Loucy (cell line): Measurements from ENCODE around the gene MRPL57.

ENCODE experiments used
- H2AFZ ChIP-seq: fragments of 200-600 bp; sonication (generic); 2 replicates; pipeline ENCODE4 v1.6.0; 2016; ENCODE audit warnings: antibody characterized with exemption, mild to moderate bottlenecking, low read length, moderate library complexity
- H3F3A ChIP-seq: fragments of 200-600 bp; 2 replicates; pipeline ENCODE4 v1.6.0; 2016; ENCODE audit warnings: antibody characterized with exemption, low read depth, mild to moderate bottlenecking
- H3K27me3 ChIP-seq: fragments of 200-600 bp; sonication (generic); 2 replicates; pipeline ENCODE4 v1.6.1; 2014; ENCODE audit warnings: low read length, mild to moderate bottlenecking; ENCODE audit not compliant: insufficient read depth, poor library complexity, severe bottlenecking
- H3K36me3 ChIP-seq: fragments of 200-600 bp; sonication (generic); 2 replicates; pipeline ENCODE4 v1.6.1; 2016; ENCODE audit warnings: low read length; ENCODE audit not compliant: insufficient read depth
- H3K4me1 ChIP-seq: fragments of 200-600 bp; sonication (generic); 2 replicates; pipeline ENCODE4 v1.5.1; 2014; ENCODE audit warnings: low read length, mild to moderate bottlenecking; ENCODE audit not compliant: insufficient read depth, poor library complexity, severe bottlenecking
- H3K4me2 ChIP-seq: fragments of 200-600 bp; sonication (generic); 2 replicates; pipeline ENCODE4 v1.6.0; 2014; ENCODE audit warnings: antibody characterized with exemption, low read length, low read depth, mild to moderate bottlenecking; ENCODE audit not compliant: poor library complexity, severe bottlenecking
- H3K4me3 ChIP-seq: fragments of 200-600 bp; sonication (generic); 2 replicates; pipeline ENCODE4 v1.5.1; 2014; ENCODE audit warnings: low read length, mild to moderate bottlenecking, mixed read lengths; ENCODE audit not compliant: poor library complexity, severe bottlenecking
- H3K79me2 ChIP-seq: fragments of 200-600 bp; sonication (generic); 2 replicates; pipeline ENCODE4 v1.6.1; 2014; ENCODE audit warnings: low read length; ENCODE audit not compliant: insufficient read depth
- H3K9ac ChIP-seq: fragments of 200-600 bp; sonication (generic); 2 replicates; pipeline ENCODE4 v1.6.0; 2014; ENCODE audit warnings: mild to moderate bottlenecking, low read depth, low read length, moderate library complexity; ENCODE audit not compliant: poor library complexity, severe bottlenecking
- H3K9me2 ChIP-seq: fragments of 200-600 bp; sonication (generic); replicated peaks from 2 replicates; pipeline ENCODE4 v1.6.1; 2016; ENCODE audit warnings: low read depth, low read length, mixed read lengths
- H3K9me3 ChIP-seq: fragments of 200-600 bp; sonication (generic); 2 replicates; pipeline ENCODE4 v1.6.1; 2014; ENCODE audit warnings: mild to moderate bottlenecking, antibody characterized with exemption, low read length, low read depth; ENCODE audit not compliant: insufficient read depth
- H4K20me1 ChIP-seq: fragments of 200-600 bp; sonication (generic); 2 replicates; pipeline ENCODE4 v1.6.0; 2014; ENCODE audit warnings: antibody characterized with exemption, low read length, mild to moderate bottlenecking; ENCODE audit not compliant: insufficient read depth, poor library complexity, severe bottlenecking
- CTCF ChIP-seq: fragments of 200-600 bp; sonication (generic); conservative IDR thresholded peaks from 2 replicates; pipeline ENCODE4 v1.5.1; 2014; ENCODE audit warnings: mild to moderate bottlenecking, antibody characterized with exemption, low read length
- EZH2phosphoT487 ChIP-seq: fragments of 200-600 bp; IDR thresholded peaks from 2 replicates; pipeline ENCODE4 v1.6.1; 2018; ENCODE audit warnings: antibody characterized with exemption, mild to moderate bottlenecking, moderate library complexity, borderline replicate concordance

Gene MRPL57

GRCh38 chr13:21139374-21139773 is 37.1 kb upstream of the MRPL57 start:
- H3K9ac ChIP-seq = peak overlapping the region; percentile 89
- H2AFZ ChIP-seq = peak overlapping the region; percentile 96; the same call in 1 of the 2 replicates

GRCh38 chr13:21142766-21143165 is 33.7 kb upstream of the MRPL57 start:
- Histone ChIP-seq H4K20me1 (peaks cover 57% of the 10 kb centered on the region), H3K79me2 (peaks cover 66% of the 10 kb centered on the region), H3K27me3 (no peaks in the 10 kb centered on the region), H3K36me3 (peaks cover 29% of the 10 kb centered on the region), H3K4me2 (peak overlapping the region; percentile 97), H3K4me1 (peaks cover 35% of the 10 kb centered on the region), H3K9ac (peak overlapping the region; percentile 54), H2AFZ (no peak overlapping the region), H3K9me3 (no peaks in the 10 kb centered on the region), H3K4me3 (peak overlapping the region; percentile 97), H3F3A (no peaks in the 10 kb centered on the region), H3K9me2 (no peaks in the 10 kb centered on the region)
- TF ChIP-seq EZH2phosphoT487 (no peak), CTCF (no peak)

More at GRCh38 chr13:21139374-21139773, 37.1 kb upstream of the MRPL57 start:
- no peaks in the 10 kb centered on the region for H3K9me2 ChIP-seq
- peak overlapping the region; percentile 79 for H3K4me2 ChIP-seq
- no peaks in the 10 kb centered on the region for H3F3A ChIP-seq
- H3K9me3 ChIP-seq = no peaks in the 10 kb centered on the region
- H4K20me1 ChIP-seq = peaks cover 33% of the 10 kb centered on the region
- TF ChIP-seq CTCF = no peak
- no peak for TF ChIP-seq EZH2phosphoT487
- peak overlapping the region; percentile 97 for H3K4me3 ChIP-seq
- H3K79me2 ChIP-seq = peaks cover 40% of the 10 kb centered on the region
- peaks cover 11% of the 10 kb centered on the region; the same call in 1 of the 2 replicates for H3K36me3 ChIP-seq
- H3K4me1 ChIP-seq = peaks cover 31% of the 10 kb centered on the region
- no peaks in the 10 kb centered on the region for H3K27me3 ChIP-seq

- Histone ChIP-seq H4K20me1 (peaks cover 39% of the 10 kb centered on the region), H3K9me2 (no peaks in the 10 kb centered on the region), H3K4me1 (peaks cover 24% of the 10 kb centered on the region), H3K79me2 (peaks cover 42% of the 10 kb centered on the region), H2AFZ (no peak overlapping the region), H3K36me3 (peaks cover 33% of the 10 kb centered on the region), H3K4me3 (no peak overlapping the region), H3K9ac (no peak overlapping the region), H3K9me3 (no peaks in the 10 kb centered on the region), H3F3A (no peaks in the 10 kb centered on the region), H3K27me3 (no peaks in the 10 kb centered on the region), H3K4me2 (no peak overlapping the region)
- TF ChIP-seq CTCF = no peak
- no peak for TF ChIP-seq EZH2phosphoT487
Measured at GRCh38 chr13:21147827-21148226, 28.6 kb upstream of the MRPL57 start.
